Ammon's horn (tissue), 1 donor: ENCODE results near the gene NSUN7.

Experiments
- DNase-seq: peaks from one replicate; pipeline ENCODE4 v3.0.0-alpha.2; 2016; ENCODE audit warnings: low spot score

Gene NSUN7

DNA sequence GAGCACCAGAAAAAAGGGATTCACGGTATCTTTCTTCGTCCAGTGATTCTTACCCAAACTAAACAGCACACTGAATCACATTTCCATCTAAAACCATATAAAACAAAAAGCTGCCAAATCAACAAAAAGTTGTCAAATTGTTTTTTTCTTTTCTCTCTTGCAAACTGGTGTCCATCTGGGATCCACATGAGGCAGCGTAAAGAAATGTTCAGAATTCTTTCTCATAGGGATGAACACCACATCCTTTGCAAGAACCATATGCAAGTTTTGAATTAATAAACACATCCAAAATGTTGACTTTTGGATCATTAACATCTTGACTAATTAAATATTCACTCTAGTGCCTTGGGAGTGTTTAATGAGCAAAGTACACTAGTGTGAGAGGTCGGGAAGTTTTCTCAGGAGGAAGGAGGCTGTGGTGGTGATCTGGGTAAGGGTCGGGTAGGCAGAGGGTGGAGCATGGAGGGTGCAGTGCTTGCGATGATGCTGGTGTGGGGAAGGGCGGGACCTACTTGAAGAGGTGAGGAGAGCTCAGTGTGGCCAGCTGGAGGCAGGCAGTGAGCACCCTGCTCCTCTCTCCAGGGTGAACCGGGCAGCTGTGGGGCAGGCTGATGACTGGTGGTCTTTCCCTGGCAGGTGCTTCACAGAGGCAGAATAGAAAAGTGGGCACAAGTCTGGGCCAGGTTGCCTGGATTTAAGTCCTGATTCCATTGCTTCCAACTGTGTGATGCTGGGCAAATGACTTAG is 72.8 kb downstream of the NSUN7 start:
- DNase-seq = no peak

DNA sequence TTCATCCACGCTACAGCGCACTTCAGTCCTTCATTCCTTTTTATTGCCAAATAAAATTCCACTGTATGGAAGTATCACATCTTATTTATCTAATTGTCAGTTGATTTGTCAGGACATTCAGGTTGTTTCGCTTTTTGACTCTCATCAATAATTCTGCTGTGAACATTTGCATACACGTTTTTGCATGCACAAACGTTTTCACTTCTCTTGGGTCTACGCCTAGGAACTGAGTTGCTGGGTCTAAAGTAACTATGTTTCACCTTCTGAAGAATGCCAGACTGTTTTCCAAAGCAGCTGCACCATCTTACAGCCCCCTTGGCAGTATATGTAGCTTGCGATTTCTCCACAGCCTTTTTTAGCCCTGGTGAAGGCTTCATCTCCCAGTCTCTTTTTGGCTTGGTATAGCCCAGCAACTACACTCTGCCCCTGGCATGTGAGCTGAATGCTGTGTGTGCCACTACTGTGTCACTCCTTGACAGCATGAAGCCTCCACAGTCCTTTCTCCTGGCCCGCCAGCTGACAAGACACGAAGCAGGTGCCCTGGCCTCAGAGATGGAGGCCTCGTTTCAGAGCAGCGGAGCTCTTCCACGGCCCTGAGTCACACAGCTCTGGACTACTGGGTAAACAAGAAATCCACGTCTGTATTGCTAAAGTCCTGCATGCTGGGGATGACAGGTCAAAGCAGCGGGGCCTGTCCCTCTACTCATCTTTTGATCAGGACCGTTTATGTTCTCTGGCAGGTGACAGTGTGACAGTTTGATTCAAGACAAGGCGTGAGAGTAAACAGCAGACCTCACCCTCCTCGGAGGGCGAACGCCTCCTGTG is 75.5 kb downstream of the NSUN7 start:
- DNase-seq = no peak

DNA sequence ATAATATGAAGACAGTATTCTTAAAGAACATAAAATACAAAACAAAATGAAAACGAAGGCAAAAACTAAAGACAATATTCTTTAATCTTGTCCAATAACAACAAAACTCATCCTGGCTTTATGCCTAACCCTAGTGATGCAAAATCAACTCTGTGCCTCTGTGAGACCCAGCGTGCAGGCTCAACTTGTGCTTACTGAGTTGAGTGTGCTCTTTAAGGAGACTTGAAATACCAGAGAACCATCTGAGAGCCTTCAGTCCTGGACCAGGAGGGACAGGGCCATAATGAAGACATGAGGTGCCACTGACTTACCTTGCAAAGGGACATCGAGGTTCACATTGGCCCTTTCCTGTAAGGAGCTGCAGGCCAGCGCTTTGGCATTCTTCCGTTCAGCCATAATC is 77.1 kb downstream of the NSUN7 start:
- DNase-seq = no peak

DNA sequence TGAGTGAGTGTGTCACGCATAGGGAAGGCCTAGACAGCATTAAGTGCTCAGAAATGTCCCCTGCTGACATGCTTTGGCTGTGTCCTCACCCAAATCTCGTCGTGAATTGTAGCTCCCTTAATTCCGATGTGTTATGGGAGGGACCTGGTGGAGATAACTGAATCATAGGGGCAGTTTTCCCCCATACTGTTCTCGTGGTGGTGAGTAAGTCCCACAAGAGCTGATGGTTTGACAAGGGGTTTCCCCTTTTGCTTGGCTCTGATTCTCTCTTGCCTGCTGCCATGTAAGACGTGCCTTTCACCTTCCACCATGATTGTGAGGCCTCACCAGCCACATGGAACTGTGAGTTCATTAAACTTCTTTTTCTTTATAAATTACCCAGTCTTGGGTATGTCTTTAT is 78.0 kb downstream of the NSUN7 start:
- no peak for DNase-seq

DNA sequence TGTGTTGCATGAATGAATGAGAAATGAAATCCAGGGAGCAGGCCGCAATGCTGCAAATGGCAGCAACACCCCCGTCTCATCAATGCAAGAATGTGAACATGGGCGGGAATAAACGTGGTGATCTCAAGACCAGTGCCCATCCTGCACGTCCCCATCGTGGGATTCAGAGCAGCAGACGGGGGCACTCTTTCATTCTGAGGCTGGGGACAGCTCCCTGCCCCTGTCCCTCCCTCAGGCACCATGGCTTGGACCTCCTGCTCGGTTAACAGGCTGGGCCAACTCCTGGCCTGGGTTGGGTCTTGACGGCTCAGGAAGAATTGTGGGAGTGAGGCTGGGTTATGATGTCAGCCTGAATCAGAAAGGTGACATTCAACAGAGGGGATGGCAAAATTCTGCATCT is 78.9 kb downstream of the NSUN7 start:
- no peak for DNase-seq

DNA sequence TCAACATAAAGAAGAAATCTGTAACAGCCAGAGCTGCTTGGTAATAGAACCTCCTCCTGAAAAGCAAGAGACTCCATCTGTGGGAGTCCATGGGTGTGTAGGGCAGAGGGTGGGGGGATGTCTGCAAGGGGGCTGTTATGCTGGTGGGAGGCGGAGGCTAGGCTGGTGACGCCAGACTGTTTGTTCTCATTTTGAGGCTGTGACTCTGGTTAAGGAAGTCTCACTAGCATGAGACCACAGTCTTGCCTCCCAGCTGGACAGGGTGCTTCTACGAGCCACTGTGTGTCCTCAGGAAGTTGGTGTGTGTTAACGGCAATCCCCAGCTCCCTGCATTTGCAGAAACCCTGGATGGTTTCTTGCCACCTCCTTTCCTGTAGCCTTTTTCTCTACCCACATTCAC is 79.8 kb downstream of the NSUN7 start:
- no peak for DNase-seq

DNA sequence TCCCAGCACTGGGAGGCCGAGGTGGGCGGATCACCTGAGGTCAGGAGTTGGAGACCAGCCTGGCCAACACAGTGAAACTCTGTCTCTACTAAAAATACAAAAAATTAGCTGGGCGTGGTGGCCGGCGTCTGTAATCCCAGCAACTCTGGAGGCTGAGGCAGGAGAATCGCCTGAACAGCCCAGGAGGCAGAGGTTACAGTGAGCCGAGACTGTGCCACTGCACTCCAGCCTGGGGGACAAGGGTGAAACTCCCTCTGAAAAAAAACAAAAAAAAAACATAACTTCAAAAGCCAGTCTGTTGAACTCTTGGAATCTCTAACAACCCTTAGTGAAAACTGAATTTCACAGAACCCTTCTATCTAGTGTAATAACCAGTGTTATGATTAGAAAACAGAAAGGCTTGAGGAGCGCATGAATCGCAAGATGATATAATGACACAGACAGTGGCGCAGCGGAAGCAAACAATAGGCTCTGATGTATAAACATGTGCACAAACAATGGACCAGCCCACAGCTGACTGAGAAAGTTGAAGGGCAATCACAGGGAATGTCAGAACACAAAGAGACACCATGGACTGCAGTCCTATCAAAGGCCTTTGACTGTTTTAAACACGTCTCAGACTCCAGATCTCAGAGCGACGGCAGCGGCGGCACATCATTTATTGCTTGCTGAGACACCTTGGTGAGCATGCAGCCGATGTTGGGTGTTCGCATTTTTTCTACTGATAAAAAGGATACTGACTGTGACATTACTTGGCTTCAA is 81.6 kb downstream of the NSUN7 start:
- peak; percentile 84 for DNase-seq

DNA sequence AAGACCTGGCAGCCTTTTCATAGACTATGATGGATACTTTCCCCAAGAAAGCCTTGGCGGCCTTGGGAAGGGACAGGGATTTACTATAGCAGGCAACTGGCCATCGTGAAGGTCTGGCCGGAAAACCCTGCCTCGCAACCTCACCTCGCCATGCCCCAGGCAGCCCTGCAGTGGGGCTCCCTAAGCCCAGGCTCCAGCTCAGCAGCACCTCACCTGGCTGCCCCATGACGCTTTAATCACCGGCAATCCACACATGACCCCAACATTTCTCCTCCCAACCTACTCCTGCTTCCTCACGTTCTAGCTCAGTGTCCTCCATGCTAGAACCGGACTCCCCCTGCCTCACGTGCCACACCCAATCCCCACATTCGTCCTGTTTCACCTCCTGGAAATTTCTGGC is 82.4 kb downstream of the NSUN7 start:
- no peak for DNase-seq

DNA sequence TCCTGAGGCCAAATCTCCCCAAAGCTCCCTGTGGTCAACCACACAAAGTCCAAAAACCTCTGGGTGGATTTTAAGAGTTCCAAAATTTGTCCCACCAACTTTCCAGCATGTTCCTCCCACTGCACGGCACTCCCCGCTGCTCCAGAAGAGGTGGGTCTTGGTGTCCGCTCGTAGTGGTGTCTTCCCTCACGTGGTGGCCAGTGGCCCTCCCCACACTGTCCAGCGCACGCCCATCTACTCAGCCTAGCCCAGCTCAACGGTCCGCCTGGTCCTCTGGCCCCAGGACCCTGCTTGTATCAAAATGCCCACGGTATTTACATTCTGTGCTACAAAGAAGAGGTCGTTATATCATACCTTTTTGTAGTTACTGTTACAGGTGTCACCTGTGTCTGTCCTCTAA is 83.5 kb downstream of the NSUN7 start:
- no peak for DNase-seq

DNA sequence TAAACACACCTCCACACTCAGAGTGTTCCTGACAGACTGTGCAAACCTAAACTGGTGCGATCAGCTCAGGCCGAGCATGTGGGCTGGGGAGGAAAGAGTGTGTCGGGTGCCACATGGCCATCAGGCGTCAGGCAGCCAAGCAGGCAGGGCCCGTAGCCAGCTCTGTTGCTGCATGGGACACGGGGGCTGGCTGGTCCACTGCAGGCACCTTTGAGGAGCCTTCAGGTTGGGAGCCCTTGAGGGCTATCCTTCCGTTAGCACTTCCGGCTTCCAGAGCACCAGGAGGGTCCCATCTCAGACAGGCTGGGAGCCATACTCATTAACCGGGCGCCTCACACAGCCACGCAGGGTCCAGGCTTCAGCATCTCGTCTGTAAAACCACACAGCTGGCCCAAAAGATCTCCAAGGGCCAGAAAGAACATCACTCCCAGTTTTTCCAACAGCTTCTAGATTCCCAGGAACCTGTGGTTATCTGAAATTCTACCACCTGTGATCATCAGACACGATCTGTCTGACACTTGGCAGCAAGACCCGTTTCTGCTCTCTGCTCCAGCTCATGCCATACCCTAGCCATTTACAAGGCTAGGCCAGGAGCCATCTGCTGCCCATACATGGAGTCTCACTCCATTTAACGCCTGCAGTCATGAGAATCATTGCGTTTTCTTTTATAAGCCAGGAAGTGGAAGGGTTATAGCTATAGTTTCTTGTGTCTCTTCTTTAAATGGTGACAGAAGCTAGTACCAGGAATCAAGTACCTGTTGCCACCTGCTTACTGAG is 87.5 kb downstream of the NSUN7 start:
- DNase-seq = peak; percentile 65

DNA sequence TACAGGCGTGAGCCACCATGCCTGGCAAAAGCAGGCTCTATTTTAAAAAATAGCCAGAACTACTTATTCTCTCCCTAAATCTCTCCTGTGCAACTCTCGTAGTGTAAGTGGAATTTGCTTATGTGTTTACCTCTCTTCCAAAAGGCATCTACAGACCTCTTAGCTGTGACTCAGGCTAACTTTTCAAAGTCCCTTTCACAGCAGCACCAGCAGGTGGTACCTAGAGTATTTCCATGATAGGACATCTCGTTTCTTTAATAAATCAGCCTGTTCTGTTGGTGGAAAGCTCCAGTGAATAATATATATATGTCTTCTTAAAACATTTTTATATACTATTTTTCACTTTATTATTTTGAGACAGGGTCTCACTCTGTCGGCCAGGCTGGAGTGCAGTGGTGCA is 89.0 kb downstream of the NSUN7 start:
- no peak for DNase-seq

DNA sequence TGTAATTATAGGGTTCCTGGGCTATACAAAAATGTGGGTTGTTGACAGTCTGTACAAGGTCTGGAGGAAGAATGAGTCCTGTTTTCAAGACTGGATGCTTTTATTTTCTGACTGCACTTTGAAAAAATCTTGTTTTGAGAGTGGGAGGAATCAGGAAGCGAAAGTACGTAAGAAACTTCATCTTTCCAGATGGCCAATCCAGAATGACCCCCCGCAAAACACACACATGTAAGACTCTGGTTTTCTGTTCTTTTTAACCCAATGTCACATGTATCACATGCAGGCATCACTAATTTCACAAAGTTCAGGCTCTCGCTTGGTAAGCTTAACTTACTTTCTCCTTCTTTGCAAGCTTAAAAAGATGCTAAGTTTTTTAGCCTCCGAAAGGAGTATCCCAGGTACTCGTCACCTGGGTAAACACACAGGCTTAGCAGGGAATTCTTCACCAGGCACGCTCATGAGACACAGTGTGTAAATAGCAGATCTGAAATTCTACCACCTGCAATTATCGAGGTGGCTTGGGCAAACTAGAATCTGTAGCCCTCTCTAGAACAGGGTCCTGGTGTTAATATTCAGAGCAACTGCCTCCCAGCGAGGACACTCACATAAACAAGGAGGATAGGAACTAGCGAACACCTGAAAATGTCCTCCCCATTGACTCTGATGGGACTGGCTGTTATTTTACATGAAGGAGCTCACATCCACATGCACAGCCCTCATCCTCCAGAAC is 90.7 kb downstream of the NSUN7 start:
- no peak for DNase-seq

DNA sequence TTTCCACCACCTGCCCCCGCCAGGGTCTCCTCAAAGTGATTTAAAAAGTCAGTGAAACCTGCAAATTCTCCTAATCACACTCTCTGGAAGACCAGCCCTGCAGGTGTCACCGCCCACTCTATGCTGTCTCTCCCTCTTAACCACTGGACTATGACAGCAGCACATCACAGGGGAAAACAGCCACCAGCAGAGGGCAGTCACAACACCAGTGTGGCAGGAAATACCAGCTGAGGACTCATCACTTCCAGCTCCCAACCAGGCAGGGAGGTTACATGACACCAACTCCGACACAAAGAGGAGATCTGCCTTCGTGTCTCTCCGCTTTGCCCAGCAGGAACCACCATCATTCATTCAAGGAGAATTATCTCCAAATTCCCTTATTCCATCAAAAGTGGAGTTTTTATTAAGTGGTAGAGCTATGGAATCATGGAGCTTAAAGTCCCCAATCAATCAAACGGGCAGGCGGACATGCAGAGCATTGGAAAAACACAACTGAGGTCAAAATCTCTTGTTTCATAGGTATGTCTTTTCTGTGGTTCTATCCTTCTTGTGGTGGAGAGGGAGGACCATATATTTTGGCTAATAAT is 91.3 kb downstream of the NSUN7 start:
- peak; percentile 89 for DNase-seq

DNA sequence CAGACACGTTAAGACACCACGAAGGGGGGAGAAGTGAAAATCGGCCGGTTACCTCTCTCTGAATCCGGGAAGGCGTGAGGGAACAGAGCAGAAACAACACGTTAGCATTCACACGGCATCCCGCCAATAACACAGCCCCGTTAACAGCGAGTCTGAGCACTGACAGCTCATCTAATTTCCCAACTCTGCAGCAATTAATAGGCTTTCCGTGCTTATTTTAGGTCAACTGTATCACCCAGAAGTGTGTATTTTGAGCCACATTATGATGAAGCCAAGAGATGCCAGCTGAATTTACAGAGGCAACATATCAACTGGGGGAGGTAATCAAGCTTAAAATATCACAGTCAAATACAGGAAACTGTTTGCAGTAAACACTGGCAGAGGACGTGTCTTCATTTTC is 92.6 kb downstream of the NSUN7 start:
- DNase-seq = peak; percentile 76

DNA sequence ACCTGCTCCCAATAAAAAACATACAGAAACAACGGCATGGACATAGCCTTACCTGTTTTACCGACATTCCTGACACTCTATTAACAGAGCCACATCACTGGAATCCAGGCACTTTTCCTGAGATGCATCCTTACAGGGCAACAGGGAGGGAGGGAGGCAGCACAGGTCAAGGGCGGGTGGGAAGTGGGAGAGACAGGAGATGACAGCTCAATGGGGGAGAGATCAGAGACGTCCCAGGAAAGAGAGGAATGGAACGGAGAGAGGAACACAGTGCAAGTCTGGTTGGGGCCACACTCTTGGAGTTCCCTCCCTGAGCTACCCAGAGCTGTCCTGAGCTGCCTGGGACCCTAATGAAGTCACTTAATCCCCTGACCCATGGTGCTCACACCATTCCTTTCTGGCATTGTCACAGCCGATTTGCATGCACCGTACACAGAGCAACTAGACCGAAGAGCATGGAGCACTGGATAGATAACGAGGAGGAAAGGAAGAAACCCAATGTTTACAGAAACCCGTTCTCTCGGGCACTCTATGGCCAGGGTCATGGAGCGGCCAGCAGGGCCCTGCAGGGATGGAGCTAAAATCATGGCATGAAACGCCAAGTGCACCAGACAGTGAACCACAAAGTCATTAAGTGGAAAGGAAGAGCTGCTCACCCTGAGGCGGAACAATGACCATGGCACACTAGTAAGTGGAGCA is 93.1 kb downstream of the NSUN7 start:
- no peak for DNase-seq

DNA sequence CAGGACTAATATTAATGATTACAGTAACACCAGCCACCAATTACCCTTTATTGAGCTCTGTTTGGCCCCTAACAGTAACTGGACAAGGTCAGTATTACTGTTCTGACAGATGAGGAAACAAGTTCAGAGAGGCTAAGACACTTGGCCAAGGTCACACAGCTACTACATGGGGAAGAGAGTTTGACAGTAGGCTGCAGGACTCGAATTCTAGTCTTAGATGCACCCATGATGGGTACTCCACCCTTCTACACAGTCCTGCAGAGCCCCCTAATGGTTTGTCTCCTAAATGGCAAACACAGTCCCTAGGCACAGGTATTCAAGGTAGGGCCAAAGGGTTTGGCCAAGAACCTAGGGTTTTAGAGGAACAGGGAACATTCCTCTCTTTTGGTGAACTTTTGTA is 93.9 kb downstream of the NSUN7 start:
- DNase-seq = no peak

DNA sequence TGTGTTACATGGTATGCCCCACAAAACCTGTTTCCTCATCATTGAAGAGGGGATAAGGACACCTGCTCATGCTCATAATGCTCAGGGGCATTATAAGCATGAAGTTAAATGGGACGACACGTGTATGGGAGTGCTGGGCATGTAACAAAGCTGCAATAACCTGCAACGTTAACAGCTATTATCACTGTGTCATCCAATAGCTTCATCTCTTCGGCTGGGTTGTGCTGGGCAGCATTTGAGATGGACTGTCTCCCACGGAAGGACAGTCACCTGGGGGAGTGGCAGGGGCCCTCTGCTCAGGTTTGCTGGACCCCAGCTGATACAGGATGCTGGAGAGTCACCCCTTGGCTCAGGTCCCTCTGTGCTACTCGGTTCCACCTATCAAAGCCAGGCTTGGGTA is 94.5 kb downstream of the NSUN7 start:
- no peak for DNase-seq

DNA sequence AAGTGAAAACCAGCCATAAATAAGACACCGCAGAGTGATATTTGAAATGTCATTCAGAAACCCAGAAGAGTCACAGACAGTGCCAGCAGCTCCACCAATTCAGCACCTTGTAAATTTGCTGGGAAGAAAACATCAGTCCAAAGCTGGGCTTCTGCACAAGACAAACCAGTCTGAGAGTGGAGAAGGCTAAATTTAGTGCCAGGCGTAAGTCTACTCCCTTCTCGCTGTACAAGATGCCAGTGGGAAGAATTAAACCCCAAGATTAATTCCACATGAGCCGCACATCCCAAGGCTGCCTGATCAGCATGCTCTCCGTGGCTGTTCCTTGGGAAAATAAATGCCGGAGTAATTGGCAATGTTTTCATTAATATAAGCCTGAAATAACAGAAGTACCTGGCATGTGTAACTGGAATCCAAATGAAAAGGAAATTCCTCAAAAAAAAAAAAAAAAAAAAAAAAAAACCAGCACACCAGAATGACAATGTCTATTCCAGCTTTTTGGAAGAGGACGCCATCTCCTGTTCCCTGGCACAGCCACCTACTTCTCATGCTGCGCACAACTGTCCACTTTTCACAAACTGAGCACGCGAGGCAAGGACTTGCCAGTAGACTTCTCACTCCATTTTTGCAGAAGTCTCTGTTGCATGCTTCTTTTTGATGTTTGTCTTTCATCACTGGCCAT is 95.5 kb downstream of the NSUN7 start:
- DNase-seq = peak; percentile 73

DNA sequence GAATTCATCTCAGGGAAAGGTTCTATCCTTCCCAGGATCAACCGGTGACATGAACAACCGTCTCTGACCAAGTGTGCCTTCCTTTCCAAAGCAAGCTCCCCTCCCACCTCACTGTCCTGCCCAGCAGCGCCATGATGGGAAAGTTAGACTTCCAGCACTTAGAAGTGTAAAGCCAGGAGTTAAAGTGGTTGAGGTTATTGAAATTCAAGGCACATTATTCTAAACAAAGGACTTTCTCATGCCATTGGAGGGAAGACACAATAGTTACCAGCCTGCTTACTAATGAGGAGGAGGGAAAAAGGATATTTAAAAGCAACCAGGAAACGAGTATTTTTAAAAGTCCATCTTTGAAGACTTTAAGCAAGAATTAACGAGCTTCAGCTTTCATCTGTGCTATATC is 96.8 kb downstream of the NSUN7 start:
- DNase-seq = peak; percentile 85

DNA sequence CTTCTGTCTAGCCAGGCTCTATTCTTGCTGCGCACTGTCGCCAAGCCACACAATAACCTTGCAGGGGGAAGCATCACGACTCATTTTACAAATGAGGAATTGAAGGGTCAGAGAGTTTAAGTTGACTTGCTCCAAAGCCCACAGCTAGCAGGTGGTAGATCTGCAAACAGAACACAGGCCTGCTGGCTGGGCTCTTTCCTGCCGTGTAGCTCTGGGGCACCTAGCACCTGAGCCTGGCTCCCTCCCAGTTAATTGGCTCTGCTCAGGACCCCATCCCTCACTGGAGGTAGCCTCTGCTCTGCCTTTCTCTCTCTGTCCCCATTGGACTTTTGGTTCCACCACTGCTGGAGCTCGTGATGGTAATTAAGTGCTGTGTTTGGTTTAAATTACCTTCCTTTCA is 98.5 kb downstream of the NSUN7 start:
- DNase-seq = no peak
